ENCODE data around the gene C9orf78.

The C9orf78 gene

GRCh38 chr9:129840034-129840433, 5.0 kb upstream of the C9orf78 start:
- no peak for DNase-seq (ENCODE audit: low spot score)

GRCh38 chr9:129839324-129840023, 4.4 kb upstream of the C9orf78 start:
- no peak for DNase-seq (ENCODE audit: low spot score)

DNA sequence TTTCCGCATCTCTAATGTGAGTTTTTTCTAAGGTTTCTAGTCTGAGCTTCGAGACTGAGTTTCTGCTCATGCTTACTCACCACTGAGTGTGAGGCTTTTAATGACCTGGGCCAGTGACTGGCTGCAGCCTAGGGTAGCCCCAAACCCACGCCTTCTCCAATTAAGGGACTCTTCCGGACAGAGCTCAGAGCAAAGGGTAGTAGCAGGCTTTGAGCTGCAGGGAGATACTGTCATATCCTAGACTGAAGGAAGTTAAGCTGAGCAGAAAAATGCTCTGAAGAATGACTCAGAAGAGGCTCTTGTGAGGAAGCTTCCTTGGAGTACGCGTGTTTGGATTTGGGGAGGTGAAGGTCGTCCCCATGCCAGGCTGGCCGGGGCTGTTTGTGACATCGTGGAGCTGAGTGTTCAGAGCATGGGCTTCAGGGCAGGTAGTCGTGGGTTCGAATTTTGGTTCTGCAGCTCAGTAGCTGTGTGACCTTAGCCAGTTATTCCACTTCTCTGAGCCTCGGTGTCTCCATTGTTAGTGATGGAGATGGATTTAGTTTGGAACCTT, 3.7 kb upstream of the C9orf78 start:
- peak; percentile 78 for DNase-seq (ENCODE audit: low spot score)

- DNase-seq (ENCODE audit: low spot score) = no peak
Observed at GRCh38 chr9:129836311-129837007, 1.4 kb upstream of the C9orf78 start.

GRCh38 chr9:129835860-129836223, 767 bp upstream of the C9orf78 start:
- no peak for DNase-seq (ENCODE audit: low spot score)

GRCh38 chr9:129834489-129835127, 467 bp downstream of the C9orf78 start:
- DNase-seq (ENCODE audit: low spot score) = no peak

DNA sequence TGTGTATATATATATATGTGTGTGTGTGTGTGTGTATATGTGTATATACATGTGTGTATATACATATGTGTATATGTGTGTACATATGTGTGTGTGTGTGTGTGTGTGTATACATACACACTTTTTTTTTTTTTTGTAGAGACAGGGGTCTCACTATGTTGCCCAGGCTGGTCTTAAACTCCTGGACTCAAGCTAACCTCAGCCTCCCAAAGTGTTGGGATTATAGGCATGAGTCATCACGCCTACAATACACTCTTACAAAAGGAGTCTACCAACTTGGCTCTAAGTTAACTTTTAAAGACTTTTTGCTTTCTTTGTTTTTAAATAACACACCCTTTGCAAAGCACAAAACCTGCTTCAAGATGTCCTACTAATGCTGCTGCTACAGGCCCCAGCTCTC, 2.1 kb downstream of the C9orf78 start:
- DNase-seq (ENCODE audit: low spot score) = no peak

GRCh38 chr9:129828969-129829368, 6.1 kb downstream of the C9orf78 start:
- no peak for DNase-seq (ENCODE audit: low spot score)

- DNase-seq (ENCODE audit: low spot score) = no peak
Observed at GRCh38 chr9:129828051-129828450, 7.0 kb downstream of the C9orf78 start.

GRCh38 chr9:129826759-129827158, 8.3 kb downstream of the C9orf78 start:
- no peak for DNase-seq (ENCODE audit: low spot score)

DNA sequence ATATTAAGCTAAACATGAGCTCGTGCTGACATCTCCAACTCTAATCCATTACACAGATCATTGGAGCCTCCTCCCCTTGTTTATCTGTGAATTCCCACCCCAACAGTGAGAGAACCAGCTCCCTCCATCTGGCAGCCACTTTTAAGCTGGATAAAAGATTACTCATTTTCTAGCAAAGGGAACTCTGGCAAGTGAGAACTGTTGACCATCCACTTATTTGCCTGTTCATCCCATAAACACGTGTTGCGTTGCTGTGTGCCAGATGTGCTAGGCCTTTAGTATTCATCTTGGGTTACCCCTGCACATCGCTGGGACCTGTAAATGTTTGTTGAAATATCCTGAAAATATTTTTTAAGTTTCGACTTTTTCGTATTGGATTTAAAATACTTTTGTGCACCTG, 8.7 kb downstream of the C9orf78 start:
- no peak for DNase-seq (ENCODE audit: low spot score)

DNA sequence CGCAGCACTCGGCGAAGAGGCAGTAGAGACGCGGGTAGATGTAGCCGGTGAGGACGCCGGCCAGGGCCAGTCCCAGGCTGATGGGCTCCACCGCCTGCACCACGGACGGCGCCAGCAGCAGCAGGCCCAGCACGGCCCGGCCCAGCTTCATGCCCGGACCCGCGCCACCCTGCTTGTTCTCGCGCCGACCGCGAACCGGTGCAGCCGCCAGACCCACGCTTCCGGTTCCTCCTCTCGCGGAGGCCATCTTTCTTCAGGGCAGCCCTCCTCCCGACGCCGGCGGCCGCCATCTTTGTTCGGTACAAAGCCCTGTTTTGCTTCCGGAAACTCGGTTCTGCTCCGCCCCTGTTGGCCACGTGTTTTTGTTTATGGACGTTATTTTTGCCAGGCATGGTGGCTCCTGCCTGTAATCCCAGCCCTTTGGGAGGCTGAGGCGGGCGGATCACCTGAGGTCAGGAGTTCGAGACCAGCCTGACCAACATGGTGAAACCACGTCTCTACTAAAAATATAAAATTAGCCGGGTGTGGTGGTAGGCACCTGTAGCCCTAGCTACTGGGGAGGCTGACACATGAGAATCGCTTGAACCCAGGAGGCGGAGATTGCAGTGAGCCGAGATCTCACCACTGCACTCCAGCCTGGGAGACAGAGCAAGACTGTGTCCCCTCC, 11.0 kb downstream of the C9orf78 start, which contains the start of gene TOR1A:
Gene TOR1A, minus strand, starts transcription at position 202 of the 667 bp plus-strand sequence. Its CDS starts 51 bp downstream, at position 151.
- DNase-seq (ENCODE audit: low spot score) = peak; percentile 96

- no peak for DNase-seq (ENCODE audit: low spot score)
Observed at GRCh38 chr9:129823542-129823934, 11.5 kb downstream of the C9orf78 start.

DNA sequence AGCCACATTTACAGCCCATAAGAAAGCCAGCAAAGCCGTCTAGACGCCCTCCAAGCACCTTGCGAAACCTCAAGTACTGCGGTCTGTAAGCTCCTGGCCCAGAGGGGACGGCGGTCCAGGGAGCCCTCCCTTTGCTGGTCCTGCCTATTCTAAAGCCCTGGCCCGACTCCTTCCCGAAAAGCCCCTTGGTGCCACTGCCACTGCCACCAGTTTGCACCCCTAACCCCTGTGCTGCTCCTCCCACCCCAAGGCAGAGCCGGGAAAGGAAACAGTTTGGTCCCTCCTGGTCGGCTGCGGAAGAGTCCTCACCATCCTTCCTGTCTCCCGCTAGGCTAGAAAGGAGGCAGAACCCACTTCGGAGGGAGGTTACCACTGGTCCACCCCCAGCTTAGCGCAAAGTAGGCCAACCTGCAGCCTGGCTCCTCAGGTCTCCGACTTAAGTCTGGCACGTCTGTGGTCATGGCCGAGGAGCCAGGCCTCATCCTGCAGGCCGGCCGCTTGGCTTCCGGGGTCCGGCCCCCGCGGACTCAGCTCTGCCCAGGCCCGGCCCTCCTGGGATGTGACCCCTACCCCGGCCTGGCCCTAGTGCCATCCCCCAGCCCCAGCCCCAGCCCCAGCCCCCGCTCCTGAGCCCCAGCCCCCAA, 12.1 kb downstream of the C9orf78 start:
- peak; percentile 48 for DNase-seq (ENCODE audit: low spot score)

- no peak for DNase-seq (ENCODE audit: low spot score)
Observed at GRCh38 chr9:129816501-129817435, 18.3 kb downstream of the C9orf78 start.

DNA sequence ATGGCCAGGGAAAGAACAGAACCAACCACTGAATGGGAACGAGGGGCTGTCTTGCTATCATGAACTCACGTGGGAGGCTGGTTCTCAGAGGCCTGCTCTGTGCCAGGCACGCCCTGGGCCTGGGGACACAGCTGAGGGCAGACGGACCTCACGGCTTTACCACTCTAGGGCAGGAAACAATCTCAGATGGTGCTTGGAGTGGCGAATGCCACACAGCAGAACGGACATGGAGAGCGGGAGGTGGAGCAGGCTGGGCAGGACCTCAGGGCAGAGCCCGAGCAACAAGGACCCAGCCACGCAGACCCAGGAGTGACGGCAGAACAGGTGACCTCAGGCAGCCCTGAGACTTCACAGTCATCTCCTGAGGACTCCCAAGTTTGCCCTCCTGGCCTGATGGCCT, 19.8 kb downstream of the C9orf78 start:
- no peak for DNase-seq (ENCODE audit: low spot score)

- DNase-seq (ENCODE audit: low spot score) = no peak
Observed at GRCh38 chr9:129814432-129815223, 20.4 kb downstream of the C9orf78 start.

DNA sequence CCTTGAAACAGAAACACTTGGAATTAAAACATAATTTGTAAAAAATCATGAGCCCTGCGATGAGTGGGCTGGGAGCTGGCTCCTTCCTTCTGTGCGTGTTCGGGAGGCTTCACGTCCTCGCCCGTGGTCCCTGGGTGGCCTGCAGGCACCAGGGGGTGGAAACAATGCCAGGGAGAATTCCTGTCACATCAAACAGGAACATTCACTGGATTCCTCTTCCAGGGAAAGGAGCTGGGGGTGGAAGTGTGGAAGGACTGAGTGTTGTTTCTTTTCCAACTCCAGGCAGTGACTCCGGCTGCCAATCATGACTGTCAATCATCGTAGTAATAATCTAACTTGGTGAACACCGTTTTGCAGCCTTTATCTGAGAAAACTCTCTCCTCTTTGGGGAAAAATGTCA, 21.4 kb downstream of the C9orf78 start:
- no peak for DNase-seq (ENCODE audit: low spot score)

DNA sequence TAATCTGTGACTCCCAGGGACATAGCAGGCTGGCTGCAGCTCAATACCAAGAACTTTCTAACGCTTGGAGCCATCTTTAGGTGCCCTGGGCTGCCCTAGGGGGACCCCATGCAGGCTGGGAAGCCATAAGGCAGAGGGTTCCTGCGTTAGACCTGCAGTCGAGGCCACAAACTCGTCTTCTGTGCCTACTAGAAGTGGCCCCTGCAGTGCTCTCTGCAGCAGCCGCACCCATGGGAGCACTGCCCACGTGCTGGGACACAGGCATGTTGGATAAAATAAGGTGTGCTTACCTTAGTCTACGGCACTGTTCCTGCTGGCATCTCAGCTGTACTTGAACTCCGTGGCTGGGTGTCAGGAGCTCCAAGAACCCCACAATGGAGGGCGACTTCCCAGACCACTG, 22.7 kb downstream of the C9orf78 start:
- no peak for DNase-seq (ENCODE audit: low spot score)

DNA sequence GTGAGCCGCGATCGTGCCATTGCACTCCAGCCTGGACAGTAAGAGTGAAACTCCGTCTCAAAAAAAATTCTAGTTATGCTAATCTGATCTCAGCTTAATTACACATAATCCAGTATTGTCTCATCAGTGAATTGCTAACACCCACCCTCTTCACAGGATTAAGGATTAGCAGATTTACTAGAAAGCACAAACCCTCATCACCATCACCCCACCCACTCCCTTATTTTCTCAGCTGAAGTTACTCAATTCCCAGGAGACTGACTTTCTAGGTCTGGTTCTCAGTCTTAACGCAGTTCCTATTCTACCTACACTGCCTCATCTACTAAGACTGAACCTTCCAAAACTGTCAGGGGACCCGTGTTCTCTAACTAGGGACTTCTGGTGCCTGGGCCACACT, 23.1 kb downstream of the C9orf78 start:
- no peak for DNase-seq (ENCODE audit: low spot score)
